ENCODE data around the gene BTNL8. TPM values are rescaled to one million over a fixed set of nuclear protein-coding genes. Genes with fewer than 3 reads are reported as not detected.
"Not testable (repeated sequence)": the region's sequence is repeated elsewhere in the genome, so short reads cannot be mapped to it uniquely, and the experiment has no call there.

The BTNL8 gene
- total RNA-seq, 1 donor from 2014 or later = 0.87 TPM

- Mint-ChIP-seq H3K9me3 (no peaks in the 10 kb centered on the region), H3K27ac (no peak overlapping the region)
- no peak for TF ChIP-seq CTCF (conservative IDR thresholded peaks at IDR 0.05)
Measured at GRCh38 chr5:180872419-180872818, 26.5 kb upstream of the BTNL8 start.

GRCh38 chr5:180873615-180874520, 25.1 kb upstream of the BTNL8 start:
- H3K4me3 Mint-ChIP-seq = no peak overlapping the region
- H3K9me3 Mint-ChIP-seq = no peaks in the 10 kb centered on the region
- H3K27me3 Mint-ChIP-seq = peaks cover 28% of the 10 kb centered on the region
- peaks cover 8% of the 10 kb centered on the region for H3K4me1 Mint-ChIP-seq (ENCODE audit: unreplicated experiment)
- H3K27ac Mint-ChIP-seq = no peak overlapping the region
- no peak for TF ChIP-seq CTCF (conservative IDR thresholded peaks at IDR 0.05)
- DNase-seq (ENCODE audit: extremely low spot score, unreplicated experiment) = no peak
- H3K36me3 Mint-ChIP-seq = no peaks in the 10 kb centered on the region

More at GRCh38 chr5:180872419-180872818, 26.5 kb upstream of the BTNL8 start:
- Mint-ChIP-seq H3K36me3 (no peaks in the 10 kb centered on the region), H3K4me1 (ENCODE audit: unreplicated experiment) (peaks cover 10% of the 10 kb centered on the region), H3K4me3 (no peak overlapping the region), H3K27me3 (peaks cover 20% of the 10 kb centered on the region)
- DNase-seq (ENCODE audit: extremely low spot score, unreplicated experiment) = no peak

- no peak for DNase-seq (ENCODE audit: extremely low spot score, unreplicated experiment)
- no peak for TF ChIP-seq CTCF (conservative IDR thresholded peaks at IDR 0.05)
- no peaks in the 10 kb centered on the region for H3K36me3 Mint-ChIP-seq
- peaks cover 34% of the 10 kb centered on the region for H3K27me3 Mint-ChIP-seq
- H3K4me1 Mint-ChIP-seq (ENCODE audit: unreplicated experiment) = peaks cover 5% of the 10 kb centered on the region
- H3K27ac Mint-ChIP-seq = no peak overlapping the region
- no peaks in the 10 kb centered on the region for H3K9me3 Mint-ChIP-seq
- no peak overlapping the region for H3K4me3 Mint-ChIP-seq
Measured at GRCh38 chr5:180874804-180875582, 24.0 kb upstream of the BTNL8 start.

- peaks cover 34% of the 10 kb centered on the region for H3K27me3 Mint-ChIP-seq
- TF ChIP-seq CTCF (conservative IDR thresholded peaks at IDR 0.05) = no peak
- no peak overlapping the region for H3K27ac Mint-ChIP-seq
- H3K4me1 Mint-ChIP-seq (ENCODE audit: unreplicated experiment) = peaks cover 5% of the 10 kb centered on the region
- no peaks in the 10 kb centered on the region for H3K36me3 Mint-ChIP-seq
- H3K4me3 Mint-ChIP-seq = no peak overlapping the region
- no peaks in the 10 kb centered on the region for H3K9me3 Mint-ChIP-seq
- DNase-seq (ENCODE audit: extremely low spot score, unreplicated experiment) = no peak
Measured at GRCh38 chr5:180875860-180876426, 23.0 kb upstream of the BTNL8 start.

GRCh38 chr5:180885845-180886529, 13.0 kb upstream of the BTNL8 start:
- DNase-seq (ENCODE audit: extremely low spot score, unreplicated experiment); H3K9me3 Mint-ChIP-seq; H3K27ac Mint-ChIP-seq; H3K4me3 Mint-ChIP-seq; H3K36me3 Mint-ChIP-seq; H3K4me1 Mint-ChIP-seq (ENCODE audit: unreplicated experiment): not testable (repeated sequence)
- peaks cover 58% of the 10 kb centered on the region for H3K27me3 Mint-ChIP-seq
